RWPE2 (cell line): ENCODE measurements around the gene CRKL.
A peak's percentile ranks its signal among the peaks of the same experiment; 100 is the strongest.

Source experiments
- ATAC-seq: fragments of 200-7000 bp; cut with Tn5 transposase; 3 replicates; pipeline ENCODE4 v1.9.1; 2021; ENCODE audit warnings: low read depth
- DNase-seq: peaks from one replicate; pipeline ENCODE4 v3.0.0-alpha.2; 2020; ENCODE audit warnings: low spot score
- H3K27ac ChIP-seq: fragments of 450-650 bp; 2 replicates; pipeline ENCODE4 v1.5.1; 2017; ENCODE audit warnings: mild to moderate bottlenecking; ENCODE audit not compliant: poor library complexity, severe bottlenecking
- H3K27me3 ChIP-seq: fragments of 250-450 bp; sonication (Bioruptor Pico); 2 replicates; pipeline ENCODE4 v1.5.1; 2021; ENCODE audit warnings: mild to moderate bottlenecking, moderate library complexity; ENCODE audit not compliant: insufficient read depth, poor library complexity, severe bottlenecking
- H3K36me3 ChIP-seq: fragments of 250-450 bp; sonication (Bioruptor Pico); 2 replicates; pipeline ENCODE4 v1.5.1; 2020; ENCODE audit warnings: low read depth, mild to moderate bottlenecking, moderate library complexity
- H3K4me1 ChIP-seq: fragments of 250-450 bp; sonication (Bioruptor Pico); 2 replicates; pipeline ENCODE4 v1.5.1; 2021; ENCODE audit warnings: mild to moderate bottlenecking, moderate library complexity; ENCODE audit not compliant: insufficient read depth, poor library complexity, severe bottlenecking
- H3K4me3 ChIP-seq: fragments of 250-450 bp; sonication (Bioruptor Pico); 2 replicates; pipeline ENCODE4 v1.5.1; 2021; ENCODE audit warnings: mild to moderate bottlenecking, moderate library complexity; ENCODE audit not compliant: severe bottlenecking
- H3K9me3 ChIP-seq: fragments of 250-450 bp; sonication (Bioruptor Pico); 2 replicates; pipeline ENCODE4 v1.5.1; 2021; ENCODE audit warnings: mild to moderate bottlenecking, moderate library complexity; ENCODE audit not compliant: severe bottlenecking
- TF ChIP-seq, protein P1 (sequence below): fragments of 450-650 bp; IDR thresholded peaks from one replicate; pipeline ENCODE4 v1.5.1; 2017; ENCODE audit warnings: mild to moderate bottlenecking, moderate library complexity; ENCODE audit not compliant: poor library complexity, severe bottlenecking

The CRKL gene

DNA sequence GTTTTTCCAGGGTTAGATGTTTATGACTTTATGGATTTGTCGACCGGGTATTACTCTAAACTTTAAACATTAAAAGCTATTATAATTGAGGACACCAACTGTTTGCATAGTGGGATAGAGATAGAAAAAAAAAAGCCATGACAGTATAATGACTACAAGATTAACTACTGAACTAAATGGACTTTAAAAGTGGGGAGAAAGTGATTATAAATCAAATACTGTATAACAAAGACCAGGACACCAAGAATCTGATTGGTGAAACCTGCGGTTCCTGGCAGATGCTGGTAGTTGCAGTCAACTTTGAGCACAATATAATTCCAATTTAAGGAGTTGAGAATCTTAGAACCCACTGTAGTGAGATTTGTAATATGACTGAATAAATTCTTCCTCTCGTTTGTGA, 2.5 kb downstream of the CRKL start:
- Histone ChIP-seq H3K27me3 (no peaks in the 10 kb centered on the region), H3K4me1 (peaks cover 13% of the 10 kb centered on the region), H3K9me3 (no peaks in the 10 kb centered on the region), H3K27ac (peak overlapping the region; percentile 69), H3K4me3 (peak overlapping the region; percentile 67), H3K36me3 (peaks cover 35% of the 10 kb centered on the region)
- no peak for ATAC-seq
- TF ChIP-seq, protein P1, sequence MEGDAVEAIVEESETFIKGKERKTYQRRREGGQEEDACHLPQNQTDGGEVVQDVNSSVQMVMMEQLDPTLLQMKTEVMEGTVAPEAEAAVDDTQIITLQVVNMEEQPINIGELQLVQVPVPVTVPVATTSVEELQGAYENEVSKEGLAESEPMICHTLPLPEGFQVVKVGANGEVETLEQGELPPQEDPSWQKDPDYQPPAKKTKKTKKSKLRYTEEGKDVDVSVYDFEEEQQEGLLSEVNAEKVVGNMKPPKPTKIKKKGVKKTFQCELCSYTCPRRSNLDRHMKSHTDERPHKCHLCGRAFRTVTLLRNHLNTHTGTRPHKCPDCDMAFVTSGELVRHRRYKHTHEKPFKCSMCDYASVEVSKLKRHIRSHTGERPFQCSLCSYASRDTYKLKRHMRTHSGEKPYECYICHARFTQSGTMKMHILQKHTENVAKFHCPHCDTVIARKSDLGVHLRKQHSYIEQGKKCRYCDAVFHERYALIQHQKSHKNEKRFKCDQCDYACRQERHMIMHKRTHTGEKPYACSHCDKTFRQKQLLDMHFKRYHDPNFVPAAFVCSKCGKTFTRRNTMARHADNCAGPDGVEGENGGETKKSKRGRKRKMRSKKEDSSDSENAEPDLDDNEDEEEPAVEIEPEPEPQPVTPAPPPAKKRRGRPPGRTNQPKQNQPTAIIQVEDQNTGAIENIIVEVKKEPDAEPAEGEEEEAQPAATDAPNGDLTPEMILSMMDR: no peak
- DNase-seq: no peak

DNA sequence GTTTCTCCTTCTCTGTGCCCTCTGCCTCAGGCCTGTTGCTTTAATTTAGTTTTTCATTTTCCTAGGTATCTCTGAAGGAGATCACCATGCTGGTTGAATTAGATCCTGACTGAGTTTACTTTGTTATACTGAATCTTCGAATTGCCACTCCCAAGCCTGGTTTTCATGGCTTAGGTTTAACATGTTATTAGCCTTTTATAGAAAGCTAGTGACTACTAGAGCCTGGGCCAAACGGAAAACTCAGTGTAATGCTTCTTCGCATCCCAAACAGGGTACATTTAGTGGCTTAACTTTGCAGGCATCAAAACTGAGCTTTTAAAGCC, 3.6 kb downstream of the CRKL start:
- no peaks in the 10 kb centered on the region for H3K9me3 ChIP-seq
- peak overlapping the region; percentile 67 for H3K4me3 ChIP-seq
- no peak for DNase-seq
- H3K36me3 ChIP-seq: peaks cover 45% of the 10 kb centered on the region
- no peaks in the 10 kb centered on the region for H3K27me3 ChIP-seq
- no peak for ATAC-seq
- peaks cover 13% of the 10 kb centered on the region for H3K4me1 ChIP-seq
- peak overlapping the region; percentile 69 for H3K27ac ChIP-seq
- TF ChIP-seq, protein P1: no peak

DNA sequence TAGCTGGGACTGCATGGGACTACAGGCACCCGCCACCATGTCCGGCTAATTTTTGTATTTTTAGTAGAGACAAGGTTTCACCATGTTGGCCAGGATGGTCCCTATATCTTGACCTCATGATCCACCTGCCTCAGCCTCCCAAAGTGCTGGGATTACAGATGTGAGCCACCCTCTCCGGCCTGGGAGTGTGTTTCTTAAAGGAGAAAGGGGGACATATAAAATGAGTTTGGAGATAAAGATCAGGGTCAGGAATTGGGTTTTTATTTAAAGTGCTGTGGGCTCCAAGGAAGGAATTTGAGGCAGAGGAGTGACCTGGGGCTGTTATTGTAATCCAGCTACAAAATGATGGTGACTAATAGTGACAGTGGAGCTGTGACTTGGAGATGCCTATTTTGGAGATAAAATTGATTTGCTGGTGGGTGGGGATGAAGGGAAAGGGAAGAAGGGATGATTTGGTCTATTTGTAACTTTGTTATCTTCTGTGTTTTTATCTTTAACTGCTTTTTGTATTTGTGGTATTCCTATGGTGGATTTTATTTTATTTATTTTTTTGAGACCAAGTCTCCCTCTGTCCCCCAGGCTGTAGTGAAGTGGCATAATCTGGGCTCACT, 5.0 kb downstream of the CRKL start:
- no peak for DNase-seq
- TF ChIP-seq, protein P1: no peak
- Histone ChIP-seq H3K27me3 (no peaks in the 10 kb centered on the region), H3K4me1 (peaks cover 13% of the 10 kb centered on the region), H3K36me3 (peaks cover 45% of the 10 kb centered on the region), H3K4me3 (no peak overlapping the region), H3K9me3 (no peaks in the 10 kb centered on the region), H3K27ac (no peak overlapping the region)
- no peak for ATAC-seq

DNA sequence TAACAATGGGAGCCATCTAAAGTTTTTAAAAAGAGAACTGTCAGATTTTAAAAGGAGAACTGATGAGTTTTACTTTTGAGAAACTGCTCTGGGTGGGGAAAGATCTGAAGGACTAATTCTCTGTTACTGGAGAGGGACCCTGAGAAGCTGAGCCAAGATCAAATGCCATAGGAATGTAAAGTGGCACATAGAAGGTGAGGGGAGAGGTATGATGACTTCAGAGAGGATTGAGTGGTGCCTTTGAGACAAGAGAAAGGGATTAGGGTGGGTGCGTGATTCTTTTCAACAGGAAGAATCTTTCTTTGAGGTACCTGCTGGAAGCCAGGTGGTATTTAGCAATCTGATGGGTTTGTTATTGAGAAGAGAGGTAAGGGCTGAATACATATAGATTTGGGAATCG, 9.0 kb downstream of the CRKL start:
- H3K4me1 ChIP-seq: peaks cover 6% of the 10 kb centered on the region
- no peak overlapping the region for H3K4me3 ChIP-seq
- DNase-seq: no peak
- H3K36me3 ChIP-seq: peaks cover 35% of the 10 kb centered on the region
- H3K9me3 ChIP-seq: no peaks in the 10 kb centered on the region
- ATAC-seq: no peak
- H3K27me3 ChIP-seq: no peaks in the 10 kb centered on the region
- H3K27ac ChIP-seq: no peak overlapping the region
- TF ChIP-seq, protein P1: no peak

- Histone ChIP-seq H3K27me3 (no peaks in the 10 kb centered on the region), H3K9me3 (no peaks in the 10 kb centered on the region), H3K27ac (no peak overlapping the region), H3K4me1 (peaks cover 2% of the 10 kb centered on the region), H3K36me3 (peaks cover 33% of the 10 kb centered on the region), H3K4me3 (no peak overlapping the region)
- TF ChIP-seq, protein P1: no peak
- no peak for ATAC-seq
- no peak for DNase-seq
Observed at GRCh38 chr22:20927940-20928572, 10.8 kb downstream of the CRKL start.
